ENCODE results near the gene SEMA4D. TPM values are rescaled to one million over a fixed set of nuclear protein-coding genes. Genes with fewer than 3 reads are reported as not detected.

SEMA4D gene
- total RNA-seq, 1 donor from 2014 or later = 2.8 TPM

- no peak for DNase-seq (ENCODE audit: low read depth, low spot score)
These were observed 80.0 kb downstream of the SEMA4D start for GRCh38 chr9:89417832-89418473.

GRCh38 chr9:89414670-89415324 lies 83.1 kb downstream of the SEMA4D start:
- DNase-seq (ENCODE audit: low read depth, low spot score) = no peak

GRCh38 chr9:89413963-89414638 lies 83.8 kb downstream of the SEMA4D start:
- DNase-seq (ENCODE audit: low read depth, low spot score) = no peak

- no peak for DNase-seq (ENCODE audit: low read depth, low spot score)
These were observed 85.0 kb downstream of the SEMA4D start for GRCh38 chr9:89412951-89413350.

- DNase-seq (ENCODE audit: low read depth, low spot score) = no peak
These were observed 85.4 kb downstream of the SEMA4D start for GRCh38 chr9:89412541-89412940.

GRCh38 chr9:89411759-89412158 lies 86.2 kb downstream of the SEMA4D start:
- no peak for DNase-seq (ENCODE audit: low read depth, low spot score)

- DNase-seq (ENCODE audit: low read depth, low spot score) = no peak
These were observed 87.1 kb downstream of the SEMA4D start for GRCh38 chr9:89410641-89411350.

GRCh38 chr9:89410022-89410421 lies 87.9 kb downstream of the SEMA4D start:
- no peak for DNase-seq (ENCODE audit: low read depth, low spot score)

- no peak for DNase-seq (ENCODE audit: low read depth, low spot score)
These were observed 88.4 kb downstream of the SEMA4D start for GRCh38 chr9:89409466-89409865.

GRCh38 chr9:89408628-89409101 lies 89.2 kb downstream of the SEMA4D start:
- DNase-seq (ENCODE audit: low read depth, low spot score) = no peak

- no peak for DNase-seq (ENCODE audit: low read depth, low spot score)
These were observed 90.8 kb downstream of the SEMA4D start for GRCh38 chr9:89407070-89407469.

- no peak for DNase-seq (ENCODE audit: low read depth, low spot score)
These were observed 92.1 kb downstream of the SEMA4D start for GRCh38 chr9:89405826-89406225.

- no peak for DNase-seq (ENCODE audit: low read depth, low spot score)
These were observed 93.8 kb downstream of the SEMA4D start for GRCh38 chr9:89404074-89404473.

GRCh38 chr9:89402695-89403427 lies 95.1 kb downstream of the SEMA4D start:
- DNase-seq (ENCODE audit: low read depth, low spot score) = no peak

GRCh38 chr9:89400403-89401116 lies 97.4 kb downstream of the SEMA4D start:
- no peak for DNase-seq (ENCODE audit: low read depth, low spot score)

GRCh38 chr9:89398621-89399020 lies 99.3 kb downstream of the SEMA4D start:
- no peak for DNase-seq (ENCODE audit: low read depth, low spot score)

GRCh38 chr9:89397471-89397870 lies 100.4 kb downstream of the SEMA4D start:
- DNase-seq (ENCODE audit: low read depth, low spot score) = no peak

- no peak for DNase-seq (ENCODE audit: low read depth, low spot score)
These were observed 101.8 kb downstream of the SEMA4D start for GRCh38 chr9:89395931-89396710.

GRCh38 chr9:89394412-89394811 lies 103.5 kb downstream of the SEMA4D start:
- DNase-seq (ENCODE audit: low read depth, low spot score) = no peak

GRCh38 chr9:89391585-89391984 lies 106.3 kb downstream of the SEMA4D start:
- DNase-seq (ENCODE audit: low read depth, low spot score) = no peak

All from pulmonary artery endothelial cell (primary cell).